Prostate gland (tissue), 2 donors: ENCODE measurements around the gene GNB5. TPM values are rescaled to one million over a fixed set of nuclear protein-coding genes. Genes with fewer than 3 reads are reported as not detected.

ENCODE experiments used
- DNase-seq: peaks from one replicate; pipeline ENCODE4 v3.0.0-alpha.2; 2019; ENCODE audit warnings: low spot score
- H3K27ac ChIP-seq, 2 donors: fragments of 200-600 bp; sonication (generic); 2 replicates each; pipeline ENCODE4 v1.5.1; 2017 to 2019
- H3K27me3 ChIP-seq: fragments of 200-600 bp; sonication (generic); replicated peaks from 2 replicates; pipeline ENCODE4 v1.5.1; 2019; ENCODE audit not compliant: insufficient read depth
- H3K36me3 ChIP-seq, 2 donors: fragments of 200-600 bp; sonication (generic); 1 replicate in 1 of 2; 2 replicates in 1 of 2; pipeline versions ENCODE4 v1.5.1 to v1.8.1; 2017 to 2019
- H3K4me1 ChIP-seq: fragments of 200-600 bp; sonication (generic); replicated peaks from 2 replicates; pipeline ENCODE4 v1.5.1; 2019
- H3K4me3 ChIP-seq, 2 donors: fragments of 200-600 bp; sonication (generic); 2 replicates each; pipeline ENCODE4 v1.5.1; 2017 to 2019
- H3K9me3 ChIP-seq: fragments of 200-600 bp; sonication (generic); 2 replicates; pipeline ENCODE4 v1.5.1; 2017
- POLR2A ChIP-seq: fragments of 450-650 bp; IDR thresholded peaks from one replicate; pipeline ENCODE4 v1.6.1; 2016; ENCODE audit warnings: antibody characterized with exemption, mild to moderate bottlenecking
- POLR2AphosphoS5 ChIP-seq: sonication (generic); formaldehyde crosslinking; IDR thresholded peaks from one replicate; pipeline ENCODE4 v1.6.1; 2017; ENCODE audit warnings: antibody characterized with exemption
- WGBS: methylation state at CpG from one replicate; pipeline ENCODE4 v1.1.5; 2018; 5-methylcytosine and 5-hydroxymethylcytosine counted together
- intact Hi-C: fragments of 100-400 bp; cut with DNase I; formaldehyde crosslinking; loops from one replicate; pipeline ENCODE4 v1.14.2; 2022
- total RNA-seq, 2 donors: library from RNA; depleted of rRNA; stranded (reverse); fragments of >200 nt; gene quantifications; one replicate each; pipeline ENCODE4 v1.1.0, GENCODE V29; 2016
- TF ChIP-seq, protein P1 (sequence below), 4 experiments: fragments of 200-600 bp in 2 of 4; fragments of 450-650 bp in 2 of 4; sonication (generic) in 2 of 4; IDR thresholded peaks; 1 replicate in 3 of 4; 2 replicates in 1 of 4; pipeline ENCODE4 v1.5.1; 2016 to 2019; ENCODE audit warnings: antibody characterized with exemption in 4 of 4, mild to moderate bottlenecking in 2 of 4, moderate library complexity in 2 of 4

GNB5 gene
- total RNA-seq, 2 donors from 2014 or later = 23.3 to 85.7 TPM

GRCh38 chr15:52234596-52235541, 43.7 kb upstream of the GNB5 start:
- Histone ChIP-seq H3K4me3 (no peak overlapping the region), H3K4me1 (no peaks in the 10 kb centered on the region), H3K27ac (no peak overlapping the region), H3K27me3 (no peaks in the 10 kb centered on the region), H3K36me3 (no peaks in the 10 kb centered on the region), H3K9me3 (no peaks in the 10 kb centered on the region)
- TF ChIP-seq POLR2AphosphoS5 (no peak), POLR2A (no peak)
- TF ChIP-seq, protein P1, sequence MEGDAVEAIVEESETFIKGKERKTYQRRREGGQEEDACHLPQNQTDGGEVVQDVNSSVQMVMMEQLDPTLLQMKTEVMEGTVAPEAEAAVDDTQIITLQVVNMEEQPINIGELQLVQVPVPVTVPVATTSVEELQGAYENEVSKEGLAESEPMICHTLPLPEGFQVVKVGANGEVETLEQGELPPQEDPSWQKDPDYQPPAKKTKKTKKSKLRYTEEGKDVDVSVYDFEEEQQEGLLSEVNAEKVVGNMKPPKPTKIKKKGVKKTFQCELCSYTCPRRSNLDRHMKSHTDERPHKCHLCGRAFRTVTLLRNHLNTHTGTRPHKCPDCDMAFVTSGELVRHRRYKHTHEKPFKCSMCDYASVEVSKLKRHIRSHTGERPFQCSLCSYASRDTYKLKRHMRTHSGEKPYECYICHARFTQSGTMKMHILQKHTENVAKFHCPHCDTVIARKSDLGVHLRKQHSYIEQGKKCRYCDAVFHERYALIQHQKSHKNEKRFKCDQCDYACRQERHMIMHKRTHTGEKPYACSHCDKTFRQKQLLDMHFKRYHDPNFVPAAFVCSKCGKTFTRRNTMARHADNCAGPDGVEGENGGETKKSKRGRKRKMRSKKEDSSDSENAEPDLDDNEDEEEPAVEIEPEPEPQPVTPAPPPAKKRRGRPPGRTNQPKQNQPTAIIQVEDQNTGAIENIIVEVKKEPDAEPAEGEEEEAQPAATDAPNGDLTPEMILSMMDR (IDR thresholded peaks at IDR 0.05) = no peak
- intact Hi-C loops = no loop called here
- 70% methylated on average over 17 of the region's 17 CpGs for WGBS
- DNase-seq = no peak

GRCh38 chr15:52233405-52233804, 42.2 kb upstream of the GNB5 start:
- no peak overlapping the region for H3K4me3 ChIP-seq
- no peaks in the 10 kb centered on the region for H3K36me3 ChIP-seq
- H3K27ac ChIP-seq = no peak overlapping the region
- no peaks in the 10 kb centered on the region for H3K27me3 ChIP-seq
- intact Hi-C loops = no loop called here
- H3K4me1 ChIP-seq = no peaks in the 10 kb centered on the region
- H3K9me3 ChIP-seq = no peaks in the 10 kb centered on the region
- DNase-seq = no peak
- TF ChIP-seq POLR2AphosphoS5 = no peak
- TF ChIP-seq POLR2A = no peak
- TF ChIP-seq, protein P1 (IDR thresholded peaks at IDR 0.05) = no peak
- WGBS = 67% methylated on average over 4 of the region's 4 CpGs

- 50% methylated on average over 1 of the region's 1 CpG for WGBS
- Histone ChIP-seq H3K36me3 (no peaks in the 10 kb centered on the region), H3K4me3 (no peak overlapping the region), H3K27ac (no peak overlapping the region), H3K27me3 (no peaks in the 10 kb centered on the region), H3K9me3 (no peaks in the 10 kb centered on the region), H3K4me1 (no peaks in the 10 kb centered on the region)
- no peak for TF ChIP-seq POLR2A
- TF ChIP-seq, protein P1 (IDR thresholded peaks at IDR 0.05) = no peak
- TF ChIP-seq POLR2AphosphoS5 = peak; percentile 29
- DNase-seq = no peak
- intact Hi-C loops = no loop called here
These were observed 41.1 kb upstream of the GNB5 start for GRCh38 chr15:52232327-52232726.

DNA sequence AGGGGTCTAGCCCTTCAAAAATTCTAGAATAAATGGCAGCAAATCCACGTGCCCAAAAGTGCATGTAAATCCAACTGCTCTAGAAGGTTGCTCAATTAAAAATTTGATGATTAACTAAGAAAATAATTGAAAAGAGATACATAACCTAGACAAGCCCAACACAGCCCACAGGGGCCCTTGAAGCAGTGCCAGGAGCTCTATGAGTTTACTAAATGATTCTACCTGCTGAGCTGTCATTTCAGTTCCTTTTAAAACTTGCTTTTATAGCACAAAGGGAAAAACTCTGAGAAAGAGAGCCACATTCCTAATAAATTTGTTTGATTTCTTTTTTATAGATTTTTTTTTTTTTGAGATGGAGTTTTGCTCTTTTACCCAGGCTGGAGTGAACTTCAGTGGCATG, 38.9 kb upstream of the GNB5 start:
- H3K27ac ChIP-seq = peak overlapping the region in 1 of 2 donors; percentile 46
- DNase-seq = no peak
- WGBS = 38% methylated on average over 1 of the region's 1 CpG
- H3K9me3 ChIP-seq = no peaks in the 10 kb centered on the region
- intact Hi-C loops = no loop called here
- TF ChIP-seq POLR2AphosphoS5 = no peak
- TF ChIP-seq, protein P1 (IDR thresholded peaks at IDR 0.05) = no peak
- TF ChIP-seq POLR2A = no peak
- no peaks in the 10 kb centered on the region for H3K36me3 ChIP-seq
- H3K4me1 ChIP-seq = no peaks in the 10 kb centered on the region
- H3K4me3 ChIP-seq = no peak overlapping the region
- H3K27me3 ChIP-seq = no peaks in the 10 kb centered on the region

- intact Hi-C loops = no loop called here
- H3K4me3 ChIP-seq = no peak overlapping the region
- no peak for DNase-seq
- no peaks in the 10 kb centered on the region for H3K4me1 ChIP-seq
- H3K9me3 ChIP-seq = no peaks in the 10 kb centered on the region
- H3K27me3 ChIP-seq = no peaks in the 10 kb centered on the region
- no peaks in the 10 kb centered on the region for H3K36me3 ChIP-seq
- 59% methylated on average over 8 of the region's 8 CpGs for WGBS
- TF ChIP-seq POLR2A (no peak), POLR2AphosphoS5 (no peak)
- TF ChIP-seq, protein P1 (IDR thresholded peaks at IDR 0.05) = no peak
- H3K27ac ChIP-seq = no peak overlapping the region
These were observed 37.7 kb upstream of the GNB5 start for GRCh38 chr15:52228921-52229320.
